HG02610 (cell line): Measurements from ENCODE around the gene AGBL4.

Experiments
- ATAC-seq: cut with Tn5 transposase; IDR thresholded peaks from one replicate; pipeline ENCODE4 v1.9.1; 2021; ENCODE audit warnings: mild to moderate bottlenecking, moderate library complexity; ENCODE audit not compliant: unreplicated experiment

The AGBL4 gene

GRCh38 chr1:49723662-49724061 is 300.1 kb downstream of the AGBL4 start:
- no peak for ATAC-seq

DNA sequence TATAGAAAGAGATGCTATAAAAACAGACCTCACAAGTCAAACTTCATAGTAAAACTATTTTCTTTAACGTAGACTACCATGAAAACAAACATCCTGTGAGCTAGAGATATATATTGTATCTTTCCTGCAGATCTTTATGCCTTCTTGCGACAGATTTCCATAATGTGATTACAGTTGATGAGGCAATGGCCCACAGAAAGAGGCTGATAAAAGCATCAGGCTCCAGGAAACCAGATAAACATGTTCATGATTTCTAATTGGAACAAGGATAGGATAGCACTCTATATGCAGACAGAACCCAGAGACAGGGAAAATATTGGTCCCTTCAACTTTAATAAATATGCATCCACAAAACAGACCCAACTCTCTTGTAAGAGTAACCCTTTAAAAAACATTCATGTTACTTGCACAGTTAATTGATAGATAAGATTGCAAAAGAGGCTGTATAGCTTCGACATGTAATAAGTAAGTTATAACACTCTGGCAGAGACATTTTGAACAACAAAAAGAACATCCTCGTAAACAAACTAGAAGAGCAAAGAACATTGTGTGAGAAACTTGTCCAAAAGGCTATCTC is 329.4 kb downstream of the AGBL4 start:
- no peak for ATAC-seq

- ATAC-seq: no peak
Measured at GRCh38 chr1:49686107-49686506, 337.6 kb downstream of the AGBL4 start.

GRCh38 chr1:49677706-49678105 is 346.0 kb downstream of the AGBL4 start:
- no peak for ATAC-seq

GRCh38 chr1:49651136-49651535 is 372.6 kb downstream of the AGBL4 start:
- ATAC-seq: no peak

DNA sequence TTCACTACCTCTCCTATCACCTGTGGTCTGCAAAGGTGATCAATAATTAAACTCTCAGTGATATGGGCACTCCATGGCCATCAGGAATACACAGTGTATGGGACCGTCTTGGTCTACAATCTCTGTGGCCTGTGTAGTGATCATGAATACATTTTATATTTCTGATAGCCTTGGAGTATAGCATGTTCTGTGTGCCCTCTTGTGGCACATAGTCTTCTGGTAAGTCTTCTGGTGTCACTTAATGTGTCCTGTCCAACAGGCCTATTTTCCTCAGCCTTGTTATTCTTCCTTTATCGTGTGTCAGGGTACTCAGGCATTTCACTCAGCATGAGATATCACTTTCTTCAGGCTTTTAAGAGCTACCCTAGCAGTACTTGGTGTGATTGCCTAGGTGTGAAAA is 393.6 kb downstream of the AGBL4 start:
- no peak for ATAC-seq

- no peak for ATAC-seq
Measured at GRCh38 chr1:49627781-49628180, 396.0 kb downstream of the AGBL4 start.

DNA sequence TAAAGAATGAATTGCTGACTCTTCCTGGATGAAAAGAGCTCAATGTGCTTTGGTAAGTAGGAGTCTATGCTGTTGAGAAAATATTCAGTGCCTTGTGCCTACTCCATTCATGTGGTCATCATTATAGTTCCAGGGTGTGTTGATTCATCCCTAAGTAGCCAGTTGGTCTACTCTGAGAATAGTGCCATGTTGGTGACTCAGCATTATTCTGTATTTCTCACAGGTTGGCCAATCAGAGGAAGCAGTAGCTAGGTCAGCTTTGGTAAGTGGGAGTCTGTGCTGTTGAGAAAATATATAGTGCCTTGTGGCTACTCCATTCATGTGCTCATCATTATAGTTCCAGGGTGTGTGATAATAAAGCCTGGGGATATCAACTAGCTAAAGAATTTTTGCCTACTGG is 397.3 kb downstream of the AGBL4 start:
- ATAC-seq: no peak

- no peak for ATAC-seq
Measured at GRCh38 chr1:49622877-49623276, 400.9 kb downstream of the AGBL4 start.

GRCh38 chr1:49606082-49606481 is 417.7 kb downstream of the AGBL4 start:
- no peak for ATAC-seq

- no peak for ATAC-seq
Measured at GRCh38 chr1:49597436-49597835, 426.3 kb downstream of the AGBL4 start.

DNA sequence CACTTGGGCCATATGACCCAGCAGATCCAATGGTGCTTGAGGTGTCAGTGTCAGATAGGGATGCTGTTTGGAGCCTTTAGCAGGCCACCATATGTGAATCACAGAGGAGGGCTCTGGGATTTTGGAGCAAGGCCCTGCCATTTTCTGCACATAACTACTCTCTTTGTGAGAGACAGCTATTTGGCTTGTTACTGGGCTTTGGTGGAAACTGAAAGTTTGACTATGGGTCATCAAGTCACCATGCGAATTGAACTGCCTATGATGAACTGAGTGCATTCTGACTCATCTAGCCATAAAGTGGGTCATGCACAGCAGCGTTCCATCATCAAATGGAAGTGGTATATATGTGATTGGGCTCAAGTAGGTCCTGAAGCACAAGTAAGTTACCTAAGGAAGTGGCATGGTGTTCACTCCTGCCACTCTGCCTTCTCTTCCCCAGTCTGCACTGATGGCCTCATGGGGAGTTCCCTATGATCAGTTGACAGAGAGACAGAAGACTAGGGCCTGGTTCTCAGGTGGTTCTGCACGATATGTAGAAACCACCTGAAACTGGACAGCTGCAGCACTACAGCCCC is 447.3 kb downstream of the AGBL4 start:
- ATAC-seq: no peak

DNA sequence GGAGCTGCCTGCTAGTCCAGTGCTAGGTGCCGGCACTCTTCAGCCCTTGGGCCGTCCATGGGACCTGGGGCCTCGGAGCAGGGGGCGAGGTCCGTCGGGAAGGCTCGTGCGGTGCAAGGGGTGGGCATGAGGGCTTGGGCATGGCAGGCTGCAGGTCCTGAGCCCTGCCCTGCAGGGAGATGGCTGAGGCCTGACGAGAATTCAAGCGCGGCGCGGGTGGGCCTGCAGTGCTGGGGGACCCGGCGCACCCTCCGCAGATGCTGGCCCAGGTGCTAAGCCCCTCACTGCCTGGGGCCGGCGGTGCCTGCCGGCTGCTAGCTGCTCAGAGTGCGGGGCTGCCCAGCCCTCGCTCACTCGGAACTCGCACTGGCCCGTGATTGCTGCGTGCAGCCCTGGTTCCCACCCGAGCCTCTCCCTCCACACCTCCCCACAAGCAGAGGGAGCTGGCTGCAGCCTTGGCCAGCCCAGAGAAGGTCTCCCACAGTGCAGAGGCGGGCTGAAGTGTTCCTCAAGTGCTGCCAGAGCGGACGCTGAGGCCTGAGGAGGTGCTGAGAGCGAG is 467.0 kb downstream of the AGBL4 start:
- no peak for ATAC-seq

DNA sequence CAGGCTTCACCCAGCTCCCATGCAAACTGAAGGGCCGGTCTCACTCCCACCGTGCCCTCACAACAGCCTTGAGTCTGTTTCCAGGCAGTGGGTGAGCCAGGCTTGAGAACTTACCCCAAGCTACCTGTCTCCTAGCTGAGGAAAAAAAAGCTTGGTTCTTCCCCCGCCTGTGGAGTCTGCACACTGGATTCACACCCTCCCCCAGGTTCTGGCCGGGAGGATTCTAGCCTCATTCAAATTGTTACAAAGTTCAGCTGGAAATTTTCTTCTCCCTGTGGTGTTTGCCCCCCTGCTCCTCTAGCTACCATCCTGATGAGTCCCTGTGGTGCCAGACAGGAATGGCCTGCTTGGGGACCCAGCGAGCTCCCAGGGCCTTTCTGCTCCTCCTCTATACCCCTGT is 471.7 kb downstream of the AGBL4 start:
- no peak for ATAC-seq

DNA sequence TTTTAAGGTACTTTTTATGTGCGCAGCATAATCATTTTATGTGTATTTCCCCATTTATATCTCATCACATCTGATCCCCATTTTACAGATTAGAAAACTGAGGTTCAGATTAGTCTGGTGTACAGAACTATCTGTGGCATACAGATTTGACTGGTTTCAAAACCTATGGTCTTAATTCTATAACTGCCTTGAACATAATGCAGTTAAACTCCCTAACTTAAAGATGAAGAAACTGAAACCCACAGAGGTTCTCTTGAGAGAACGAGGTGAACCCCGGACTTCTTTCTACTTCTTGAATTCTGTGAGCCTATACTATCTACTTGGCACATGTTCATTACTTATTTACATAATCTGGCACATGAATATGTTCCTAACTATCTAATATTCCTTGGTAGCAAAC is 479.1 kb downstream of the AGBL4 start:
- no peak for ATAC-seq

- no peak for ATAC-seq
Measured at GRCh38 chr1:49541096-49541752, 482.5 kb downstream of the AGBL4 start.

- no peak for ATAC-seq
Measured at GRCh38 chr1:49527606-49528305, 496.0 kb downstream of the AGBL4 start.

DNA sequence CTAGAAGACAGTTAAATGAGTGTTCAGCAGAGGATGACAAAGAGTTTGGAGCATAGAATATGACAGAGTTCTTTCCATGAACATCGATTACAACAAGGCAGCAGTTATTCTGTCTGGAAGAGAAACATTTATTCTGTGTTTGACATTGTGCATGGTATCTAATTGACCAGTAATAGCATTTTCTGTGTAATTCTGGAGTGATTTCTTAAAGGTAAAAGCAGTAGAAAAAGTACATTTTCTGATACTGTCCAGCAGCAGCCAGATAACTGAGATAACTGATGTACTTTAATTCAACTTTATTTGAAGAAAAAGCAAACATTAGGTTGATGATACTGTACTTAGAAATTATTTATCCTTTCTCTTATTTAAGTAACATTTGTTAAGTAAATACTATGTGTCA is 497.1 kb downstream of the AGBL4 start:
- ATAC-seq: no peak

- no peak for ATAC-seq
Measured at GRCh38 chr1:49523764-49524163, 500.0 kb downstream of the AGBL4 start.

DNA sequence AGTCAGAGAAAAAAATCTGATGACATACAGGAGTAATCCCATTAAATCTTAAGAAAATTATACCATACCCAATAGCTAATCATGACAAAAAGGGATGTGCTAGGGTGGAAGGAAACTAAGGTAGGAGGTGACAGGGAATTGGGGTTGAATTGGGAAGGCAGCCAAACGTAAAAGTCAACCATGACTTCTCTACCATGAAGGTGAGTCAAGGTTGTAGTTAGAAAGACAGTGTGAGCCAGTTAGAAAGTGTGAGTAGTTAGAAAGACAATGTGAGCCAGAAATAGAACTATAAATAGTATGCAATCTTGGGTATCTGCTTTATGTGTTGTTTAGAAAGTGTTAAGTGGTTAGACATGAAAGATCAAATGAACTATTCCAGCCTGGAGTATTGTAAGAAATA is 556.8 kb downstream of the AGBL4 start:
- no peak for ATAC-seq

- ATAC-seq: no peak
Measured at GRCh38 chr1:49465486-49466185, 558.1 kb downstream of the AGBL4 start.
